ENCODE results near the gene AGTPBP1.

DNA sequence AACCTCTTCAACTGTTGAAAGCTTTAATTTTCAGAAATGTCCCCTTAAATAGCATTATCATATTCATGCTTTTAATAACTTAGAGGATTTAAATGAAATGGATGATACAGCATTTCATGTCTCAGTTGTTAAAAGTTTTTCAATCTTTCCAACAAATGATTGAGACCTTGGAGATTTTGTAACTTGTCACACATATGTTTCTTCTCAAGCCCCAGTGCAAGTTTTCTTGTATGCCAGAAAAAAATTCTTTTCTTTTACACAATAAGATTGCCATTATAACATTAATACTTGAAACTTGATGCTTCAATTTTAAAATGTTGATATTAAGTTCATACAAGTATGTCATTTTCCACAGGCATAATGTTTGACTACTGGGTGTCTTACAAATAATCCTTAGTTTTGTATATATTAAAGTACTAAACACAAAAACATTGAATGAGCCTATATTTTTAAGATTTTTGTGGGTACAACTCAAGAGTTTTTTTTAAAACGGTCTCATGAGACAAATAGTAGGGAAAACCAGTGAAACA, 124.5 kb downstream of the AGTPBP1 start:
- TF ChIP-seq CTCF (IDR thresholded peaks at IDR 0.05; ENCODE audit: low read depth, low read length) (no peak), EZH2phosphoT487 (IDR thresholded peaks at IDR 0.05; ENCODE audit: low read depth) (no peak)

Data from OCI-LY3 (cell line).